ENCODE results near the gene ARFGAP1.
"Not testable (repeated sequence)": the region's sequence is repeated elsewhere in the genome, so short reads cannot be mapped to it uniquely, and the experiment has no call there.

Gene ARFGAP1

DNA sequence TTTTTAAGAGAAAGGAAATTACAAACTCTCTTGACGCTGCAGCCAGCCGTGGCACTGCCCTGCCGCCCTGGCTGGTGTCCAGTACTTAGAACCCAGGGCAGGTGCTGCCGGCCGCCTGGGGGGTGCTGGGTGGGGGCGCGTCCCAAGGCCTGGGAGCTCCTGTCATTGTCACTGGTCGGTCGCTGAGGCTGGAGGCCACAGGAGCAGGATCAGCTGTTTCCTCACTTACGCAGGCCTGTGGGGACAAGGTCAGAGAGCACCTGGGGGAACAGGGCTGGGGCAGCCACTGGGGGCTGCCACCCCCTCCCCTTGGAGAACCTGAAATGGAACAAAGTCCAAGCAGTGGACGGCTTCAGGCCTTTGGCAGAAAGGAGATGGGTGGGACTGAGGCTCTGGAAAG is 31.3 kb upstream of the ARFGAP1 start:
- no peak for DNase-seq

GRCh38 chr20:63242736-63243135 is 29.9 kb upstream of the ARFGAP1 start:
- no peak for DNase-seq

GRCh38 chr20:63243604-63244247 is 28.9 kb upstream of the ARFGAP1 start:
- no peak for DNase-seq

GRCh38 chr20:63244468-63244867 is 28.1 kb upstream of the ARFGAP1 start:
- DNase-seq: no peak

DNA sequence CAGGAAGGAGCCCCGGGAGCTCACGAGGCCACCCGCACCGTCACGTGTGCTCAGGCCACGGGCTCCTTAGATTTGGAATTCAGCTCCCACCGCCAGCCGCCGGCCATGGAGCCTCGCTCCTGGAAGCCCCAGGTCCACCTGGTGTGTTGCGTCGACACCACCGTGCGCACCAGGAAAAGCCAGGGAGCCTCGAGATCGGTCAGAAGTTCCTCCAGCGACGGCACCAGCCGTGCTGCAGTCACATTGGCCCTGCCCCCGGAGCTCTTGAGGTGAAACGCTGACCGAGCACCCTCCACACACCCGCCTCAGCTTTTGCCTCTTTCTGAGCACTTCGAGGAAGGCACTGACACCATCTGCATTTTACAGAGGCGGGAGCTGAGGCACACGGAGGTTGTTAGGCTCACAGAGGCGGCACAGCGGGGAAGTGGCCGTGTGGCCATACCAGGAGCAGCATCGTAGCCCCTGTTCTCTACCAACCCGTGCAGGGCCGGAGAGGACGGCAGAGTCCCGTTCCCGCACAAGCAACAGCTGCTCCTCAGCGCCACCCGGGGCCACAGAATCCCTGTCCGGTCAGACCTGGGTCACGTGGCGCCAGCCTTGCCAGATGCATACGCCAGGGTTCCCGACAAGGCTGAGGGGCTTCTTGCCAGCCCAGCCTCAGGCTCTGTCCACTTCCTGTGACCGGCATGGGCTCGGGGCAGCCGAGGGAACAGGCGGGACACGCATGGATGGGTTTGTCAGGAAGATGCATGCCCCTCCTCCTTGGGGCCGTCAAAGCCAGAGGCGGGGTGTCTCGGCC is 25.9 kb upstream of the ARFGAP1 start:
- DNase-seq: no peak

- DNase-seq: no peak
Measured at GRCh38 chr20:63247671-63248228, 24.9 kb upstream of the ARFGAP1 start.

DNA sequence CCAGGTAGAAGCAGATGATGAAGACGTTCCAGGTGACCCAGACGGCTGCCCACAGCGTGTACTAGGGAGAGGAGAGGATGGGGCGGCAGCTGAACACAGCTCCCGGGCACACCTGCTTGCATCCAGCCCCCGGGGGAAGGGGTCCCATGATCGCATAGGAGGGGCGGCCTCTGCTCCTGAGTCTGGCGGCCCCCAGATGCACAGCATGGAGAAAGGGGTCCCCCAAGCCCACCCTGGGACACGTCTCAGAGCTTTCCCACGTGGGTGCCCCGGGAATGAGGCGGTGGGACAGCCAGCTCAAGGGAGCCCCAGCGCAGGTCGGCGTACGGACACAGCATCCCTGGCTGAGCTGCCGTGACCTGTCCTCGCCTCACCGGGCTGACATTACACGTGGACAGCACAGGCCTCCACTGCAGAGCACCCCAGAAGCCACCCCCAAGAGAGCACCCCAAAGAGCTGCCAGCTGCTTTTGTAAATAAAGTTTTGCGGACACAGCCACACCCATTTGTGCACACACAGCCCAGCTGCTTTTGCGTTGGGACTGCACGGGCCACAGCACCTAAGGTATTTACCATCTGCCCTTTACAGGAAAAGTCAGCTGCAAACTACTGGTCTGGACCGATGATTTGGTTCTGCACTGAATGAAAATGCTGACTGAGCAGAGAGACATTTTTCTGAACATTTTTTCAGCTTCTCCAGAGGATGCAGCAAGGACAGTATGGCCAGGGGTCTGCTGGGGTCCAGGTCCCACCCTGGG is 23.6 kb upstream of the ARFGAP1 start:
- no peak for DNase-seq

DNA sequence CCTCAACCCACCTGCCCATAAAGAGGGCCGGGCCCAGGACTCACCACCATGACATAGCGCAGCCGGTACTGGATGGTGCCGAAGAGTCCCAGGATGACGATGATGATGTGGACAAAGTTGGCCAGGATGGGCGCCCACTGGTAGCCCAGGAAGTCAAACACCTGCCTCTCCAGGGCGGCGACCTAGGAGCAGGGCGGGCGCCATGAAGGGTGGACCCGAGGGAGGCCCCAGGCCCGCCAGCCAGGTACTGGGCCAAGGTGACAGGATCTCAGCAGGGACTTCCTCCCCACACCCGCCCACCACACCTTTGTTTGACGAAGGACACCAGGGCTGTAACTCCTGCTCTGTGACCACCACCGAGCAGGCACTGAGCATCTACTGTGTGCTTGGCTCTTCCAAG is 22.7 kb upstream of the ARFGAP1 start:
- DNase-seq: no peak

DNA sequence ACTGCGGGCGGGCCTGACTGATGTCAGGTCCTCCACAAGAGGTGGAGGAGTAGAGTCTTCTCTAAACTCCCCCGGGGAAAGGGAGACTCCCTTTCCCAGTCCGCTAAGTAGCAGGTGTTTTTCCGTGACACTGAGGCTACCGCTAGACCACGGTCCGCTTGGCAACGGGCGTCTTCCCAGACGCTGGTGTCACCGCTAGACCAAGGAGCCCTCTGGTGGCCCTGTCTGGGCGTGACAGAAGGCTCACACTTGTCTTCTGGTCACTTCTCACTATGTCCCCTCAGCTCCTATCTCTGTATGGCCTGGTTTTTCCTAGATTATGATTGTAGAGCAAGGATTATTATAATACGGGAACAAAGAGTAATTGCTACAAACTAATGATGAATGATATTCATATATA is 21.3 kb upstream of the ARFGAP1 start:
- DNase-seq: not testable (repeated sequence)

- DNase-seq: no peak
Measured at GRCh38 chr20:63252284-63252711, 20.3 kb upstream of the ARFGAP1 start.

- DNase-seq: no peak
Measured at GRCh38 chr20:63253065-63253437, 19.6 kb upstream of the ARFGAP1 start.

DNA sequence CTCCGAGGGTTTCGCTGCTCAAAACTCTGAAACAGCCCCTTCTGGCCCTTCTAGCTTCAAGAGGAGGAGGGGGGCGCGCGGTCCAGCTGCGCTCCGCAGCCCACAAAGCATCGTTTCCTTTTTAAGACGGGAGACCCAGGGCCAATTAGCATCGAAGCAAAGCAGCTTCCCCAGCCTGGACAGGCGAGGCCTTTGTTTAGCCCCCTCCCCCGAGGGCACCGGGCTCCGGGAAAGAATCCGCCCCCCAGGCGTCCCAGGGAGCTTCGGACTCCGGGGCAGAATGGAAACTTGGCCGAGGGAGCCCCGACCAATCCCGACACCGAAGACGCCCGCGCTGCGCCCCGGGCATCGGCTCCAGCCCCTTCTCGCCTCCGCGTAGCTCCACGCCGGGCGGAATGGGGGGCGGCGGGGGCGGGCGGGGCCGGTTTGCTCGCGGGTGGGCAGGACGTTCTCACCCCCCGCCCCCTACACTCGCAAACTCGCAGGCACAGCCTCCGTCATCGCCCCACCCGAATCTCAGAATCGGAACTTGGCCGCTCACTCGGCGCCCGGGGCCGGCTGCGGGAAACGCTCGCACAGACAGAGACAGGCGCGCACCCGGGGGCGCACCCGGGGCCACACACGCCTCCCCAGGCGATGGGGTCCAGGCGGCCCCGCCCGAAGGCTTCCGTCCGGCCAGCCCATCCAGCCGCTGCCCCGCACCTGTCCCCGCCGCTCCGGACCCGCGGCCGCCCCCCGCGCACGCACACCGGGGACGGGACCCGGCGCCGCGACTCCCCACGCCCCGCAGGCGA is 19.0 kb upstream of the ARFGAP1 start:
- no peak for DNase-seq

DNA sequence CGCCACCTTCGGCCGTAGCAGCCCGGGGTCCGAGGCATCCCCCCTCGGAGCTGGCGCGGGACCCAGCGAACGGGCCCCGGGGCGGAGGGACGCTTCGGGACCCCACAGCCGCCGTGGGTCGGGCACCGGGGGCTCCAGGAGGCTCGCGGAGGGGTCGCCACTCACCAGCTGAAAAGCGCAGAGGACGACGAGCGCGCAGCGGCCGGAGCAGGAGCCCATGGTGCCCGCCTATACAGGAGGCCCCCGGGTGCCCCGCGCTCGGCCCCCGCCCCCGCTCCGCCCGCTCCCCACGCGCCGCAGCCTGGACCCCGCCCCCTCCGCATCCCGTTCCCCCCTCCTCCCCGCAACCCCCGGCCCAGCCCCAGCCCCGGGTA is 18.4 kb upstream of the ARFGAP1 start, which contains the start of gene NKAIN4:
Gene NKAIN4 (minus strand): TSS at position 232 of the 374 bp plus-strand sequence. CDS start 13 bp downstream, at position 219.
- no peak for DNase-seq

- no peak for DNase-seq
Measured at GRCh38 chr20:63254606-63255384, 17.8 kb upstream of the ARFGAP1 start.

DNA sequence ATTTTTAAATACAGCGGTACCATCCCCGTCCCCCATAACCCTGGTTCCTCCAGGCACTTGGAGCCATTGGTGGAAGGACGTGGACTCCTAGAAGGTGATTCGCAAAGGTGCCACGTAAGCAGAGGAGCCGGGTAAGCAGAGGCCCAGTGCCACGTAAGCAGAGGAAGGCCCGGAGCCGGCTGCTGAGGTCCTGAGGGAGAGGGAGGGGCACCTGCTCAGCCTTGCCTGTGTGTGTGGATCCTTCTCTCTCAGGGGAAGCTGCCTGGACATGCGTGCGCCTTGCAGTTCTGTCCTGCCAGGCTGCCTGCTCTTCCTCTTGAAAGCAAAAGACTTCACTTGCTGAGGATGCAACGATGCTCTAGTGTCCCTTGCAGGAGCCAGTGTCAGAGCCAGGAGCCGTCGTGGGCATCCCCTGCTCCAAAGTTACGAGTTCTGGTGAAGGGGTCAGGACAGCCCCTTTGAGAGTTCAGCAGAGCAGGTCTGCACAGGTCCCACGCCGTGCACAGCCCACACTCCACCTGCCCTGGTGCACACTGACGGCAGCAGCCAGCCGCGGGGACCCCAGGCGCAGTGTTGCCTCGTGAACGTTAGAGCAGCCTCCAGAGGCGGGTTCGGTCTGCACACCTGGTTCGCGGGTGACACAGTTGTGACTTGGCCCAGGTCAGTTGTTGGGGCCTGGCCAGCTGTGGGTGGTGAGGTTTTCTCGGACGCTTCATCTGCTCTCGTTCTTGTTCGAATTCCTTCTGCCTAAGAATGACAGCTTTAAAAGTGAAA is 16.5 kb upstream of the ARFGAP1 start:
- no peak for DNase-seq

DNA sequence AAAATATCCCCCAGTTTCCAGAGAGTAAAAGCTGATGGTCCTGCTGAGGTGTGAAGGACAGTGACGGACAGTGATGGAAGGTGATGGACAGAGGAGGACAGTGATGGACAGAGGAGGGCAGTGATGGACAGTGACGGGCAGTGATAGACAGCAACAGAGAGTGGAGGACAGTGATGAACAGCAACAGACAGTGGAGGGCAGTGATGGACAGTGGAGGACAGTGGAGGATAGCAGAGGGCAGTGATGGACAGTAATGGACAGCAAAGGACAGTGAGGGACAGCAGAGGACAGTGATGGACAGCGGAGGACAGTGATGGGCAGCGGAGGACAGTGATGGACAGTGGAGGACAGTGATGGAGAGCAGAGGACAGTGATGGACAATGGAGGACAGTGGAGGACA is 15.7 kb upstream of the ARFGAP1 start:
- no peak for DNase-seq

- no peak for DNase-seq
Measured at GRCh38 chr20:63257629-63258028, 15.0 kb upstream of the ARFGAP1 start.

- DNase-seq: peak; percentile 18
Measured at GRCh38 chr20:63258781-63259180, 13.8 kb upstream of the ARFGAP1 start.

- no peak for DNase-seq
Measured at GRCh38 chr20:63259734-63260460, 12.7 kb upstream of the ARFGAP1 start.

DNA sequence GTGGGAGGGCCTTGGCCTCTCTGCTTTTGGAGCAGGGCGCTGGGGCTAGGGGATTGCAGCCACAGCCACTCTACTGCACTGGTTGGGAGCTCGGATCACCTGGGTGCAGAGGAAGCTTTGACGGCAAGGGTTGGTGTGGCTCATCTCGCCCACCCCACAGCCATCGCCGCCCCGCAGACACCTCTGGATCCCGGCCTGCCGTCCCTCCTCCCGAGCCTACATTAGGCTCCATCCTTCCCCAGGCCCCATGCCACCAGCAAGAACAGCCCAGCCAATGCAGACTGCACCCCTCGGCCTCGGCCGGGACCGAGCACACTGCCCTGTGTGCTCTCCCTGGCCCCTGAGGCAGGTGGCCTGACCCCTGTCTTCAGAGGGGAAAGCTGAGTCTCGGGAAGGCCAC is 12.1 kb upstream of the ARFGAP1 start:
- DNase-seq: no peak

Data from EL (cell line).